Large intestine (tissue), 3 donors: ENCODE results near the gene DDN. TPM values are rescaled to one million over a fixed set of nuclear protein-coding genes. Genes with fewer than 3 reads are reported as not detected.

Experiments used
- DNase-seq, 2 donors: peaks; one replicate each; pipeline versions ENCODE4 v3.0.0 to v3.0.0-alpha.2; 2013
- H3K27ac ChIP-seq: one replicate; pipeline ENCODE4 v1.5.1; 2013; ENCODE audit warnings: low read length
- H3K27me3 ChIP-seq: 2 replicates; pipeline ENCODE4 v1.6.1; 2013; ENCODE audit warnings: low read length; ENCODE audit not compliant: control insufficient read depth, insufficient read depth
- H3K36me3 ChIP-seq: 2 replicates; pipeline ENCODE4 v1.6.1; 2013; ENCODE audit warnings: low read length; ENCODE audit not compliant: control insufficient read depth, insufficient read depth
- H3K4me1 ChIP-seq: one replicate; pipeline ENCODE4 v1.6.1; 2013; ENCODE audit warnings: low read length; ENCODE audit not compliant: control insufficient read depth, insufficient read depth
- H3K4me3 ChIP-seq: one replicate; pipeline ENCODE4 v1.5.1; 2013; ENCODE audit warnings: low read length
- H3K9me3 ChIP-seq: one replicate; pipeline ENCODE4 v1.6.1; 2013; ENCODE audit warnings: mild to moderate bottlenecking, low read depth, low read length, moderate library complexity; ENCODE audit not compliant: control insufficient read depth
- WGBS: methylation state at CpG from one replicate; pipeline ENCODE4 v1.1.5; 2013; ENCODE audit warnings: low lambda C conversion rate; ENCODE audit not compliant: insufficient coverage; 5-methylcytosine and 5-hydroxymethylcytosine counted together
- polyA plus RNA-seq: library from polyadenylated mRNA; unstranded; fragments of 120-200 nt; gene quantifications from one replicate; pipeline ENCODE4 v1.2.1, GENCODE V29; 2013

DDN gene
- polyA plus RNA-seq, 1 donor, result 0.43 TPM

DNA sequence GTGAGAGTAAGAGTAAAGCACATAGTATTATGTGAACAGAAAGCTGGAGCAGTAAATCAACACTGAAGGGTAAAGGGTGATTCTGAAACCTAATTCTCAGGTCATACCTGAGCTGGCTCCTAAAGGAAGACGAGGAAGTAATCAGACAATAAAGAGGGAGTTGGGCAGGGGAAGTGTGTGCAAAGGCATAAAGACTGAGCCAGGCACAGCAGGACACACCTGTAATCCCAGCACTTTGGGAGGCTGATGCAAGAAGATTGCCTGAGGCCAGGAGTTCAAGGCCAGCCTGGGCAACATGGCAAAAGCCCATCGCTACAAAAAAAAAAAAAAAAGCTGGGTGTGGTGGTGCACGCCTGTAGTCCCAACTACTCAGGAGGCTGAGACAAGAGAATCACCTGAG, 51.4 kb downstream of the DDN start:
- H3K27ac ChIP-seq, result no peak overlapping the region
- H3K36me3 ChIP-seq, result peaks cover 23% of the 10 kb centered on the region
- H3K9me3 ChIP-seq, result no peaks in the 10 kb centered on the region
- WGBS, result no CpG with 5 or more reads among the region's 3 CpGs
- H3K4me3 ChIP-seq, result no peak overlapping the region
- DNase-seq, result peak in 1 of 2 donors; percentile 28
- H3K4me1 ChIP-seq, result no peaks in the 10 kb centered on the region
- H3K27me3 ChIP-seq, result no peaks in the 10 kb centered on the region

DNA sequence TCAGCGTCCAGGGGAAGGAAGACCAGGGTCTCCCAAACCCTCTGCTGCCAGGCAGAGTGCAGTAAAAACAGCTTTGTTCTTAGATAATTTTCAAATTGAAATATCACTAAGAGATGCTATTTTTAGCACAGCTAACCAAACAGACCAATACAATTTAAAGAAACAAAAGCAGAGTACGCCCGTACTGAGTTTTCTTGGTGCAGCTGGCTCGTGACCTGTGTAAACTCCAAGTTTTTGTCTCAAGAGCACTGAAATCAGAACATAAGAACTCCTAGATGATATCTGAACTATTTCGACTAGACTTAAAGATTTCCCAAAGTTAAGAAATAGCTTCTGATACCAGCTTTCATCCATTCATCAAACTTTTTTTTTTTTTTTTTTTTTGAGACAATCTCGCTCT, 52.2 kb downstream of the DDN start:
- Histone ChIP-seq H3K4me1 (no peaks in the 10 kb centered on the region), H3K27ac (no peak overlapping the region), H3K36me3 (peaks cover 15% of the 10 kb centered on the region), H3K9me3 (no peaks in the 10 kb centered on the region), H3K4me3 (no peak overlapping the region), H3K27me3 (no peaks in the 10 kb centered on the region)
- DNase-seq, result no peak
- WGBS, result 40% methylated on average over 1 of the region's 6 CpGs

DNA sequence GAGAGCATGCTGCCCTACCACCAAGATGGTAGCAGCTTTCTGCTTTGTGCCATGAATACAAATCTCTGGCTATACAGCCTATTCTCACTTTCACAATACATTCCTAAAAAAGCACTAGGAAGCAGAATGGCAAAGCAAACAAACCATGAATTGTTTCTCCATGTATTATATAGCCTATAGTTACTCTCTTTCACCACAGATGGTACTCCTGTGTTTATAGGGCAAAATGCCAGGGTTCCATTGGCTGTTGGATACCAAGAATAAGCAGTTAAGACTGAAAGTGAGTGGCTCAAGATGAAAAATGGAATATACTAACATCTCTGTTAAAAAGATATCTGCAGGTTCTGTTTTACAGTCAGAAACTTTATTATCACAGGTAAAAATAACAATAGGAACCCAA, 53.0 kb downstream of the DDN start:
- H3K4me3 ChIP-seq, result no peak overlapping the region
- no peak overlapping the region for H3K27ac ChIP-seq
- DNase-seq, result no peak
- no peaks in the 10 kb centered on the region for H3K4me1 ChIP-seq
- no peaks in the 10 kb centered on the region for H3K27me3 ChIP-seq
- peaks cover 19% of the 10 kb centered on the region for H3K36me3 ChIP-seq
- no peaks in the 10 kb centered on the region for H3K9me3 ChIP-seq

Other genes starting within 250 kb of the DDN start
- gene ADCY6, start 210.3 kb downstream of the DDN start, polyA plus RNA-seq, result 54.2 TPM
- 20.6 TPM for gene CACNB3, start 180.9 kb downstream of the DDN start, polyA plus RNA-seq
- 90.9 TPM for gene DDX23, start 147.2 kb downstream of the DDN start, polyA plus RNA-seq
- 1.3 TPM for gene RND1, start 133.5 kb downstream of the DDN start, polyA plus RNA-seq
- gene FKBP11, start 73.9 kb downstream of the DDN start, polyA plus RNA-seq, result 55.3 TPM
- gene ARF3, start 41.9 kb downstream of the DDN start, polyA plus RNA-seq, result 92.4 TPM
- 0.33 TPM for gene WNT10B, start 27.6 kb downstream of the DDN start, polyA plus RNA-seq
- gene WNT1, start 21.1 kb downstream of the DDN start, polyA plus RNA-seq, result not detected
- gene PRKAG1, start 19.4 kb upstream of the DDN start, polyA plus RNA-seq, result 66.8 TPM
- 46.1 TPM for gene KMT2D, start 61.4 kb upstream of the DDN start, polyA plus RNA-seq
- 0.79 TPM for gene RHEBL1, start 70.6 kb upstream of the DDN start, polyA plus RNA-seq
- 0.52 TPM for gene DHH, start 95.4 kb upstream of the DDN start, polyA plus RNA-seq
- 111 TPM for gene LMBR1L, start 111.5 kb upstream of the DDN start, polyA plus RNA-seq
- gene TUBA1B, start 132.0 kb upstream of the DDN start, polyA plus RNA-seq, result 751 TPM
- 547 TPM for gene TUBA1A, start 189.7 kb upstream of the DDN start, polyA plus RNA-seq